Measurements from ENCODE around the gene CTIF. TPM values are rescaled to one million over a fixed set of nuclear protein-coding genes. Genes with fewer than 3 reads are reported as not detected.

The CTIF gene
- total RNA-seq, 4 donors from 2014 or later = 29.0 to 61.5 (median 37.7) TPM

- 62% methylated on average over 13 of the region's 13 CpGs for whole genome bisulfite sequencing
- no peak overlapping the region for H3K4me3 ChIP-seq
- DNase-seq (ENCODE audit: low spot score in 2 of 2) = peak in 1 of 2 donors; percentile 45
- H3K27ac ChIP-seq = no peak overlapping the region
- TF ChIP-seq POLR2AphosphoS5 (IDR thresholded peaks at IDR 0.05) = no peak
- no peak for TF ChIP-seq EP300 (IDR thresholded peaks at IDR 0.05)
- no peak for TF ChIP-seq POLR2A (IDR thresholded peaks at IDR 0.05)
- TF ChIP-seq, protein P1, sequence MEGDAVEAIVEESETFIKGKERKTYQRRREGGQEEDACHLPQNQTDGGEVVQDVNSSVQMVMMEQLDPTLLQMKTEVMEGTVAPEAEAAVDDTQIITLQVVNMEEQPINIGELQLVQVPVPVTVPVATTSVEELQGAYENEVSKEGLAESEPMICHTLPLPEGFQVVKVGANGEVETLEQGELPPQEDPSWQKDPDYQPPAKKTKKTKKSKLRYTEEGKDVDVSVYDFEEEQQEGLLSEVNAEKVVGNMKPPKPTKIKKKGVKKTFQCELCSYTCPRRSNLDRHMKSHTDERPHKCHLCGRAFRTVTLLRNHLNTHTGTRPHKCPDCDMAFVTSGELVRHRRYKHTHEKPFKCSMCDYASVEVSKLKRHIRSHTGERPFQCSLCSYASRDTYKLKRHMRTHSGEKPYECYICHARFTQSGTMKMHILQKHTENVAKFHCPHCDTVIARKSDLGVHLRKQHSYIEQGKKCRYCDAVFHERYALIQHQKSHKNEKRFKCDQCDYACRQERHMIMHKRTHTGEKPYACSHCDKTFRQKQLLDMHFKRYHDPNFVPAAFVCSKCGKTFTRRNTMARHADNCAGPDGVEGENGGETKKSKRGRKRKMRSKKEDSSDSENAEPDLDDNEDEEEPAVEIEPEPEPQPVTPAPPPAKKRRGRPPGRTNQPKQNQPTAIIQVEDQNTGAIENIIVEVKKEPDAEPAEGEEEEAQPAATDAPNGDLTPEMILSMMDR (IDR thresholded peaks at IDR 0.05) = no peak
- no peaks in the 10 kb centered on the region for H3K9me3 ChIP-seq
- no peaks in the 10 kb centered on the region for H3K27me3 ChIP-seq
- peaks cover 30% of the 10 kb centered on the region for H3K4me1 ChIP-seq
- no peaks in the 10 kb centered on the region for H3K36me3 ChIP-seq
These were observed 295.0 kb downstream of the CTIF start for GRCh38 chr18:48833701-48834412.

DNA sequence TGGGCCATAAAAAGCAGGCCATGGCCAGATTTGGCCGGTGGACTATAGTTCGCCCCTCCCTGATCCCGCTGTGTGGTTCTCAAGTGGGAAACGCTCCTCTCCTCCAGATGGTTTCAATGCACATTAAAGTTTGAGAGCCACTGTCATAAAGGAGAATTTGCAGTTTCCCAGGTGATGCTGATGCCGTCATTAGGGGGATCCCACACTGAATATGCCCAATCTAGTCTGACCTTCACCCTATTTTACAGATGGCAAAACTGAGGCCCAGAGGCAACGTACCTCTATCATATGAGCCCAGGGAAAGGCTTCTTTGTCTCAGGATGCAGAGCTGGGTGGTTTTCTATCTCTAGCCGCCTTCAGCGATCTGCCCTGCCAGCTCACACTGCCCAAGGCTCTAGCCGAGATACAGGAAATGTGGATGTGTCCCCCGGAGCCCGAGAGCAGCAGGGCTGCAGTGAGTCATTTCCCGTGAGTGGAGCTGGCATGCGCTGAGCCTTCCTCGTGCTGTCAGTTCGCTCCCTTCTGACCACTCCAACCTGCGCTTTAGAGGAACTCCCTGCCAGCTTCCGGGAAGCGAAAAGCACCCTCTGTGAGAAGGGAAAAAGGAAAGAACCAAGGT is 295.7 kb downstream of the CTIF start:
- no peaks in the 10 kb centered on the region for H3K9me3 ChIP-seq
- no peak overlapping the region for H3K27ac ChIP-seq
- TF ChIP-seq EP300 (IDR thresholded peaks at IDR 0.05) (no peak), POLR2A (IDR thresholded peaks at IDR 0.05) (no peak), POLR2AphosphoS5 (IDR thresholded peaks at IDR 0.05) (no peak)
- TF ChIP-seq, protein P1 (IDR thresholded peaks at IDR 0.05) = no peak
- H3K4me3 ChIP-seq = no peak overlapping the region
- WGBS = 70% methylated on average over 14 of the region's 18 CpGs
- no peaks in the 10 kb centered on the region for H3K27me3 ChIP-seq
- H3K36me3 ChIP-seq = no peaks in the 10 kb centered on the region
- peak; percentile 79 to 84 for DNase-seq (ENCODE audit: low spot score in 2 of 2)
- H3K4me1 ChIP-seq = peaks cover 36% of the 10 kb centered on the region

GRCh38 chr18:48835119-48835518 is 296.3 kb downstream of the CTIF start:
- peaks cover 42% of the 10 kb centered on the region for H3K4me1 ChIP-seq
- WGBS = 79% methylated on average over 3 of the region's 3 CpGs
- H3K27ac ChIP-seq = no peak overlapping the region
- TF ChIP-seq EP300 (IDR thresholded peaks at IDR 0.05) (no peak), POLR2A (IDR thresholded peaks at IDR 0.05) (no peak), POLR2AphosphoS5 (IDR thresholded peaks at IDR 0.05) (no peak)
- TF ChIP-seq, protein P1 (IDR thresholded peaks at IDR 0.05) = no peak
- no peak overlapping the region for H3K4me3 ChIP-seq
- H3K27me3 ChIP-seq = no peaks in the 10 kb centered on the region
- H3K36me3 ChIP-seq = no peaks in the 10 kb centered on the region
- no peaks in the 10 kb centered on the region for H3K9me3 ChIP-seq
- peak; percentile 37 to 43 for DNase-seq (ENCODE audit: low spot score in 2 of 2)

DNA sequence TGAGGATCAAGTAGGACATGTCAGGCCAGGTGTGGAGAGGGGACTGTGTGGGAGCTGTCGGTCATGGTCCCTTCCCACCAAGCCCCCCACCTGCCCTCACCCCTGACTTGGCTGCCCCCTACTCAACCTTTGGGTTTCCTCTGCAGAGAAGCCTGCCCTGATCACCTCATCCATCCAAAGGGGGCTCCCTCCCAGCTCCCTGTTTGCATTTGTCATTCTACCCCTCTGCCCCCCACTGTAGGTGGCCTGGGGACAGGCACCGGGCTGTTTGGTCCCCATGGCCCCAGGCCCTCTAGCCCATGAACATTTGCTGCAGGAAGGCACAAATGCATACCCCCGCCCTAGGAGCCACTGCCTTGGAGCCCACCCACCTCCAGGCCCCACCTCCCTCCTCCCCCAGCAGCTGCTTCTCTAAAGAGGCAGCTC is 296.9 kb downstream of the CTIF start:
- no peaks in the 10 kb centered on the region for H3K9me3 ChIP-seq
- DNase-seq (ENCODE audit: low spot score in 2 of 2) = peak in 1 of 2 donors; percentile 39
- no peak overlapping the region for H3K4me3 ChIP-seq
- H3K4me1 ChIP-seq = peaks cover 48% of the 10 kb centered on the region
- no peaks in the 10 kb centered on the region for H3K36me3 ChIP-seq
- no peak overlapping the region for H3K27ac ChIP-seq
- WGBS = 86% methylated on average over 3 of the region's 3 CpGs
- no peak for TF ChIP-seq POLR2A (IDR thresholded peaks at IDR 0.05)
- TF ChIP-seq EP300 (IDR thresholded peaks at IDR 0.05) = no peak
- TF ChIP-seq, protein P1 (IDR thresholded peaks at IDR 0.05) = no peak
- no peak for TF ChIP-seq POLR2AphosphoS5 (IDR thresholded peaks at IDR 0.05)
- H3K27me3 ChIP-seq = no peaks in the 10 kb centered on the region

- 90% methylated on average over 4 of the region's 4 CpGs for WGBS
- H3K27me3 ChIP-seq = no peaks in the 10 kb centered on the region
- peaks cover 52% of the 10 kb centered on the region for H3K4me1 ChIP-seq
- H3K9me3 ChIP-seq = no peaks in the 10 kb centered on the region
- peak in 1 of 2 donors; percentile 46 for DNase-seq (ENCODE audit: low spot score in 2 of 2)
- no peaks in the 10 kb centered on the region for H3K36me3 ChIP-seq
- H3K4me3 ChIP-seq = no peak overlapping the region
- H3K27ac ChIP-seq = no peak overlapping the region
- TF ChIP-seq, protein P1 (IDR thresholded peaks at IDR 0.05) = no peak
- TF ChIP-seq POLR2A (IDR thresholded peaks at IDR 0.05) = no peak
- TF ChIP-seq EP300 (IDR thresholded peaks at IDR 0.05) = no peak
- no peak for TF ChIP-seq POLR2AphosphoS5 (IDR thresholded peaks at IDR 0.05)
These were observed 297.5 kb downstream of the CTIF start for GRCh38 chr18:48836231-48836805.
